ENCODE data around the gene DDN.
A peak's percentile ranks its signal among the peaks of the same experiment; 100 is the strongest.

The DDN gene

GRCh38 chr12:48995086-48995879 is 3.9 kb downstream of the DDN start:
- H3K27ac ChIP-seq = no peak overlapping the region
- no peak for TF ChIP-seq ZFX (IDR thresholded peaks at IDR 0.05)
- peak; percentile 92 for TF ChIP-seq CTCF (conservative IDR thresholded peaks at IDR 0.05)

GRCh38 chr12:48994224-48995085 is 4.7 kb downstream of the DDN start:
- no peak for TF ChIP-seq CTCF (conservative IDR thresholded peaks at IDR 0.05)
- no peak for TF ChIP-seq ZFX (IDR thresholded peaks at IDR 0.05)
- H3K27ac ChIP-seq = no peak overlapping the region

- H3K27ac ChIP-seq = no peak overlapping the region
These were observed 5.4 kb downstream of the DDN start for GRCh38 chr12:48993787-48994186.

GRCh38 chr12:48991247-48992050 is 7.7 kb downstream of the DDN start:
- TF ChIP-seq ZFX (IDR thresholded peaks at IDR 0.05) = no peak
- TF ChIP-seq CTCF (conservative IDR thresholded peaks at IDR 0.05) = no peak
- H3K27ac ChIP-seq = no peak overlapping the region

More at GRCh38 chr12:48993787-48994186, 5.4 kb downstream of the DDN start:
- TF ChIP-seq CTCF (conservative IDR thresholded peaks at IDR 0.05) (no peak), ZFX (IDR thresholded peaks at IDR 0.05) (no peak)

GRCh38 chr12:48990552-48990951 is 8.6 kb downstream of the DDN start:
- TF ChIP-seq ZFX (IDR thresholded peaks at IDR 0.05) (no peak), CTCF (conservative IDR thresholded peaks at IDR 0.05) (no peak)
- H3K27ac ChIP-seq = no peak overlapping the region

- TF ChIP-seq ZFX (IDR thresholded peaks at IDR 0.05) = no peak
- peak; percentile 98 for TF ChIP-seq CTCF (conservative IDR thresholded peaks at IDR 0.05)
- no peak overlapping the region for H3K27ac ChIP-seq
These were observed 11.0 kb downstream of the DDN start for GRCh38 chr12:48988030-48988649.
